Testis (tissue), 2 donors: ENCODE measurements around the gene RSPH10B2.
"Not testable (repeated sequence)": the region's sequence is repeated elsewhere in the genome, so short reads cannot be mapped to it uniquely, and the experiment has no call there.

Experiments
- POLR2A ChIP-seq: fragments of 450-650 bp; IDR thresholded peaks from one replicate; pipeline ENCODE4 v1.6.1; 2017; ENCODE audit warnings: antibody characterized with exemption, mild to moderate bottlenecking, moderate library complexity
- TF ChIP-seq, protein P1 (sequence below), 3 experiments: fragments of 450-650 bp in 2 of 3; fragments of 200-600 bp in 1 of 3; sonication (generic) in 1 of 3; IDR thresholded peaks; one replicate each; pipeline ENCODE4 v1.5.1; 2016 to 2019; ENCODE audit warnings: antibody characterized with exemption in 3 of 3, mild to moderate bottlenecking in 2 of 3, moderate library complexity in 1 of 3

DNA sequence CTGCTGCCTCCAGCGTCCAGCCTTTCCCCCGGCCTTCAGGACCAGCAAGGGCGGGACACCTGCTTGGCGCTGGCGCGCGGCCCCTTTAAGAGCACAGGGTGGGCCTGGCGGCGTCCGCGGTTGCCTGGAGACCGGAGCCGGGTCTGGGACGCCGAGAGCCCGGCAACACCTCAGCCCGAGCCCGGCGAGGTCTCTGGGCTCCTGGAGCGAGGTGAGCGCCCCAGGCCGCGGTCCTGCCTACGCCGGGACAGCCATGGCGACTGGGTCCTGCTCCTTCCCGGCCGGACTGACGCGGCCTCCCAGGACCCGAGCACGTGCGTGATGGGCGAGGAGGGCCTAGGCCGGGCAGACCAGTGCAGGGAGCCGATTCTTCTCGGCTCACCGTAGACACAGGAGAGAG, at the start of gene RSPH10B2:
- TF ChIP-seq, protein P1, sequence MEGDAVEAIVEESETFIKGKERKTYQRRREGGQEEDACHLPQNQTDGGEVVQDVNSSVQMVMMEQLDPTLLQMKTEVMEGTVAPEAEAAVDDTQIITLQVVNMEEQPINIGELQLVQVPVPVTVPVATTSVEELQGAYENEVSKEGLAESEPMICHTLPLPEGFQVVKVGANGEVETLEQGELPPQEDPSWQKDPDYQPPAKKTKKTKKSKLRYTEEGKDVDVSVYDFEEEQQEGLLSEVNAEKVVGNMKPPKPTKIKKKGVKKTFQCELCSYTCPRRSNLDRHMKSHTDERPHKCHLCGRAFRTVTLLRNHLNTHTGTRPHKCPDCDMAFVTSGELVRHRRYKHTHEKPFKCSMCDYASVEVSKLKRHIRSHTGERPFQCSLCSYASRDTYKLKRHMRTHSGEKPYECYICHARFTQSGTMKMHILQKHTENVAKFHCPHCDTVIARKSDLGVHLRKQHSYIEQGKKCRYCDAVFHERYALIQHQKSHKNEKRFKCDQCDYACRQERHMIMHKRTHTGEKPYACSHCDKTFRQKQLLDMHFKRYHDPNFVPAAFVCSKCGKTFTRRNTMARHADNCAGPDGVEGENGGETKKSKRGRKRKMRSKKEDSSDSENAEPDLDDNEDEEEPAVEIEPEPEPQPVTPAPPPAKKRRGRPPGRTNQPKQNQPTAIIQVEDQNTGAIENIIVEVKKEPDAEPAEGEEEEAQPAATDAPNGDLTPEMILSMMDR (IDR thresholded peaks at IDR 0.05) = not testable (repeated sequence)
- not testable (repeated sequence) for TF ChIP-seq POLR2A
